Effector CD4-positive, alpha-beta T cell (primary cell): ENCODE results near the gene AIFM1.
A peak's percentile ranks its signal among the peaks of the same experiment; 100 is the strongest.
"Not testable (repeated sequence)": the region's sequence is repeated elsewhere in the genome, so short reads cannot be mapped to it uniquely, and the experiment has no call there.

ENCODE experiments used
- DNase-seq: peaks from one replicate; pipeline ENCODE4 v3.0.0-alpha.2; 2020

The AIFM1 gene

DNA sequence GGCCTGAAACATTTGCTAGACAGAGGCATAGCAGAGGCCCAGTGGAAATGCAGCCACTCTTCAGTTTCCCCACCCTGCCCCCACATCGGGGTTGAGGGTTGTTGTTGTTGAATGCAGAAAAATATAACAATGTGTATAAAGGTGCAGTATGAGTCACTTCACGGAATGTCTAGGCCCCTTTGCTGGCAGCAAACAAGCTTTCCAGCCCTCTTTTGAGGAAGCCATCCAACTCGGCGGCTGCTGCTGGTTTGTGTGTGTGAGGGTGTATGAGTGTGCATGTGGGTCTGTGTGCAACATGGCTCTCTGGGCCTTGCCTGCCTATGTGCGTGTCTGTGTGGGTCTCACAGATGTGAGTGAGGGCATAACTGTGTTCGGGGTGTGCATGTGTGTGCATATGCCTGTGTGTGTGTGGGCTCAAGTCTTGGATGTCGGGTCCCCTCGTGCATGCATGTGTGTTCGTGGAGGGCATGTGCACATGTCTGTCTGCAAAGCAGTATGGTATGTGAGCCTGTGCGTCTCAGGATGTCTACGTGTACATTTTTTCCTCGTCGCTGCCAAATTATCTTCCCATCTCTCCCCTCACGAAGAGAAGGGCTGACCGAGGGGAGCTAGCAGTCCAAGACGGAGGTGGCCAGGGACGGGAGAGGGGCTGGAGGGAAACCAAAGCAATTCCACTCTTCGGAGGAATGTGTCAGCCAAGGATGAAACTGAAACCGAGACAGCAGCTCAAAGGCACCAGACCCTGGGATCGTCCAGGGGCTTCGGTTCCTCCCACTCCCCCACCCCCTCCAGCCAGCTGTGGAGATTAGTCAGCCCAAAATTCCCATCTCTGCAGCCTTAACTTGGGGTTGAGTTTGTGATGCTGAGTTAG, 47.0 kb downstream of the AIFM1 start:
- no peak for DNase-seq

- DNase-seq: no peak
Measured at GRCh38 chrX:130117166-130117565, 48.5 kb downstream of the AIFM1 start.

DNA sequence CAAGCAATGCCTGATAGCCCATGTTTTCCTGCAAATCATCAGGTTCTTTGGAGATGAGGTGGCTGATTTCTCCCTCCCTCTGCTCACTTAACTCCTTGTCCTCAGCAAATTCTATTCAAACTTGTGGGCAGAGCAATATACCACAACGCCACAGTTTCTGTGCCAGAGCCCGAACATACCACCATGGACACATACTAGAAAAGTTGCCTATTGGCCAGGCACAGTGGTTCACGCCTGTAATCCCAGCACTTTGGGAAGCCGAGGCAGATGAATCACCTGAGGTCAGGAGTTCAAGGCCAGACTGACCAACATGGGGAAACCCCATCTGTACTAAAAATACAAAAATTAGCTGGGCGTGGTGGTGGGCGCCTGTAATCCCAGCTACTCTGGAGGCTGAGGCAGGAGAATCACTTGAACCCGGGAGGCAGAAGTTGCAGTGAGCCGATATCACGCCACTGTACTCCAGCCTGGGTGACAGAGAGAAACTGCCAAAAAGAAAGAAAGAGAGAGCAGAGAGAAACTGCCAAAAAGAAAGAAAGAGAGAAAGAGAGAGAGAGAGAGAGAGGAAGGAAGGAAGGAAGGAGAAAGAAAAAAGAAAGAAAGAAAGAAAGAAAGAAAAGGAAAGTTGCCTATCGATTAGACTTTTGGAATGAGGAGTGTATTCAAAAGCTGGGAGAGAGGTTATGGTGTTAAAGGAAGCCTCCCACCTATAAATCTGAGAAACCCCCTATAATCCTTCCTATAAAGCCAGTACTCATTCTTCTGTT, 50.3 kb downstream of the AIFM1 start:
- not testable (repeated sequence) for DNase-seq

DNA sequence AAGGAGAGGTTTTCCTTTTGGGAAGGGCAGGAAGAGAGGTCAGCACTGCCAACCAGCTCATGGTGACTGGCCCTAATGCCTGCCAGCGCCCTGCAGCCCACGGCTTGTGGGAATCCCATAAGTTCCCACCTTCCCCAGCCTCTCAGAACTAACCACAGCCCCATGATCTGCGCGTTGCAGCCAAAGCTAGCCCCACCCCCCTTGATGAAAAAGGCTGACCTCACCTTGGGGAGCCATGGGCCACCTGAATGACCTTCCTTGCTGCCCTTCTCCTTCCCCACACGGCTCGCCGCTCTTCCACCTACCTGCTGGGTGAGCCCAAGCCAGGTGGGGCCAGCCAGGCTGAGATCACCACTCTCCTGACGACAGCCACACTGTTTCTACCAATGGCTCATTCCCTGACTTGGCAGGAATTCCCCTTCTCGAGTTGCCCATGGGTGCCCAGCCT, 51.5 kb downstream of the AIFM1 start:
- DNase-seq: no peak

DNA sequence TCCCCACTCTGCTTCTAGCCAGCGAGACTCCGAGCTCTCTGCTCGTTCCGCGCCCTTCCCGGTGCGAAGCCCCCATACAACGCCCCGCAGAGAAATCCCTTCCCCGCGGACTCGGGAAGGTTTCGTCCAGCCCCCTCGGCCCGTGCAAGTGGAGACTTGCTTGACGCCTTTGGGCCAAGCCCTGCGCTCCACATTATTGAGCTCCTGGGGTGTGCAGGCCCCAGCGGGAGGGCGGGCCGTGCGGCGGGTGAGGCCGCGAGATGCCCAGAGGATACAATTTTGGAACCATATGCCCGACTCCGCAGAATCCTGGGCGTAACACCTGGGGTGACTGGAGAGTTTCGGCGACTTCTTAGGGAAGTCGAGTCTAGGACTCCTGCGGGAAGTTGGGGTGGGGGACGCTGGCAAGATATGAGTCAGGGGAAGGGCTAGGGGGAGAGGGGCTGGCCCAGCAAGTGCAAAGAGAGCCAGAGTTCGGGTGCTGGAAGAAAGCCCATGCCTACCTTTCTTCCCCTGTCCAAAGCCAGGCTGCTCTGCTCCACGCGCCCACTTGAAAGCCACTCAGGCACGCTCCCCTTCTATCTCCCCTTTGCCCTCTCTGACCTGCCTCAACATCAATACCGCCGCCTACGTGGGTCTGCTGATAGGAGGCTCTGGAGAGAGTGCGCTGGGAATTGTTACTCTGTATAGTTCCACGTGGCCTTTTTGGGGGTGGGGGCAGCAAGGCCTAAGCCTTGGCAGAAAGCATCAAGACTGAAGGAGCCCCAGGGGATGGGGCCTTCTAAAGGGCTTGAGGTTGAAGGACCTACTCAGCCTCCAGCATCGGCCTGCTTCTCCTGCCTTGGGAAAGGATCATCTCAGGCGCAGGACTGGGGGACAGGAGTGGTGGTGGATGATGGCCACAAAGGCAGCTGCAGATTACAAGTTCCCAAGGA, 54.2 kb downstream of the AIFM1 start:
- no peak for DNase-seq

- DNase-seq: peak; percentile 58
Measured at GRCh38 chrX:130110379-130111219, 55.0 kb downstream of the AIFM1 start, which contains the start of gene ELF4. Gene ELF4, minus strand, starts transcription at chrX:130110497. Its CDS starts 29,167 bp downstream, at chrX:130081330.

GRCh38 chrX:130109429-130110378, 55.9 kb downstream of the AIFM1 start:
- no peak for DNase-seq

- no peak for DNase-seq
Measured at GRCh38 chrX:130108647-130109428, 56.8 kb downstream of the AIFM1 start.

DNA sequence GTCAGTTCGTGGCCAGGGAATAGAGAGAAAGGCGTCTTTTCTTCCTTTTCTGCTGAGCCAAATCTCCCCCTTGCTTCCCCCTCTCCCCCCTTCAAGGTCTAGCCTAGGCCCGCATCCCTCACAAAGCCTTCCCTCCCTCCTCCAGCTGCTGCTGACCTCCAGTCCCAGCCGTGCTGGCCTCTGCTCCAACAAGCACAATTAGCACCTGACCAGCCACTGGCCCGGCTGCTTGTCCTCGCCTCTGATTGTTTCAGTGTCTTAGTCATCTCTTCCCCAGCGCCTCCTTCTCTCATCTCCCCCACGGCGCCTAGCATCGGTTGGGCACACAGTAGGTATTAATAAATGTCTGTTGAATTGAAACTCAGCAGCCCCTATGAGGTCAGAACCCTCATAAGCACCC, 59.6 kb downstream of the AIFM1 start:
- DNase-seq: no peak

DNA sequence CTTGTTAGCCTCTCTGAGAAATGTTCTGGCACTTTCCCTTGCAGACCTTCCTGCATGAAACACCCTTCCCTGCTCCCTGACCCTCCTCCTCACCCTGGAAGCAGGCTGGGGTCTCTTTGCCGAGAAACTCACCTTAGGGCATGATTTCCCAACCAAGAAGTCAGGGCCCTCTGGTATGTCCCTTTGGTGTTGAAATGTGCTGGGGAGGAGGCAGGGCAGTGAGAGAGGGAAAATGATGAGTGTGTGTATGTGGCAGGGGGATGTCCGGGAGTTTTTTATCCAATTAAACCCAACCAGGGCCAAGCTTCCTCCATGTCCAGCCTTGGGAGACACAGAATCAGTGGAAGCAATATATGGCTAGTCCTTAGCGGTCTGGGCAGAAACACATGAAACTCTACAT, 60.4 kb downstream of the AIFM1 start:
- DNase-seq: no peak

- DNase-seq: no peak
Measured at GRCh38 chrX:130103605-130104004, 62.0 kb downstream of the AIFM1 start.

GRCh38 chrX:130100180-130100579, 65.5 kb downstream of the AIFM1 start:
- DNase-seq: no peak

DNA sequence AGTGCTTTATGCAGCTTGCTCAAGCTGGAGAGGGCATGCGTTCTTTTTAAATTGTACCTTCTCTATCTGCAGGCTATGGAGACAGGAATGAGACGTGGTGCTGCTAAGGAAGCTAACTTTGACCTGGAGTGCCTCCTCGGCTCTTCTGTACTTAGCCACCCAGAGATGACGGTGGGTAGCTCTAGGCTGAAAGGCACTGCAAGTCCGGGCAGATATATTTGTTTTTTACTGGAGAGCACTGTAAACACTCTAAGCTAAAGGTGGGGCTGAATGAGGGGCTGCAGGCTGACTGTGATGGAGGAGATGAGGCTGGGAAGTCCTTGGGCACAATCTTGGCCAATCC, 67.5 kb downstream of the AIFM1 start:
- no peak for DNase-seq

- peak; percentile 30 for DNase-seq
Measured at GRCh38 chrX:130097507-130098209, 68.0 kb downstream of the AIFM1 start.

DNA sequence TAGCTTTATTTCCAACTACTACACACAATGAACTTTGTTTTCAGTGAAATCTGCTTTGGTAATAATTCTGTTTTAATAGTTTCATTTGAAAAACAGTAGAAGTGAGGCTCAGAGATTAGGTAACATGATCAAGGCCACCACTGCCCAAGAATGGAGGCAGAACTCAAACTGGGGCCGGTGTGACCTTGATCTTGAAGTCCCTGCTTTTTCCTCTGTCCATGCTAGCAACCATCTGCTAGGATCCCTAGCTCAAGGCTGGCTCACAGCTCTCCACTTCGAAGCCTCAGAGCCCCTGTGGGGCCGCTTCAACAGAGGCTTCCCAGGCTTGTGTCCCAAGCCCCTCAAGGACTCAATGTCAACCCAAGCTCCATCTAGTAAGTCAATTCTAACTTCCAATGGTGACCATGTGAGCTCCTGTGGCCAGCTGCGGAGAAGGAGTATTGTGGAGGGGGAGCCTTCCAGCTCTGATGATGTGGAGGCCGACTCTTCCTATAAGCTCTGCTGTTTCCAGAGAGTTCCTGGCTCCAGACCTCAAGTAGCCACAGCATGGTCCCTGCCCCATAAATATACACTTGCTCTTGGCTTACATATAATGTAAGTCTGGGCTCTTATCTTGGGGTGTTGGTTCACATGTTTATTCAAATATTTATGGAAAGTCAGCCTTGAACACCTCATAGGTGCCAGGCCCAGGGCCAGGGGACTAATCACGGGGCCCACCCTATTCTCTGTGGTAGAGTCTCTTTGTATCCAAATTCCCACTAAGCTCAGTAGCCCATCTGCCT, 70.2 kb downstream of the AIFM1 start:
- no peak for DNase-seq

GRCh38 chrX:130094696-130095095, 70.9 kb downstream of the AIFM1 start:
- DNase-seq: no peak

GRCh38 chrX:130093271-130093670, 72.4 kb downstream of the AIFM1 start:
- DNase-seq: no peak

DNA sequence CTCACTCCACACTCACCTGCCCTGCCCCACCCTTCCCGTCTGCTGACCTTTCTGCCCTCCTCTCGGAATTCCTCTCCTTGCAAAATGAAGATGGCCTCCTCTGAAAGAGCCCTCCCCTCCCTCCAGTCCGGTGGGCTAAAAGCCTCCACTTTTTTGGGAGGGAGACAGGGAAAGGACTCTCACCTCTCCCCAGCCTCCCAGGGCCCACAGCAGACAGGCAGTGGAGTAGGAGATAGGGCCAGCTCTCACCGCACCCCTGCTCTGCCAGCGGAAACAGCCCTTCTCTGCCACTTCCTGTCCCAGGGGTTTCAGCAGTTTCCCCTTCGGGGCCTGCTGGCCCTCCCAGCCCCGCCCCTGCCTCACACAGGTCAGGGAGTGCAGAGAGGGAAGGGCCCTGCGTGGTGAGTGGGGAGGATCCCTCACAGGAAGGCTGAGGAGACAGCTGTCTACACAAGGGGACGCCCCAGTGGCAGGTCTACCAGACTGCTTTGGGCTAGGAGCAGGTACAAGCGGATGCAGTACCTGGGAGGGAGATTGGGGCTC, 73.6 kb downstream of the AIFM1 start:
- peak; percentile 77 for DNase-seq
